Stimulated activated CD4-positive, alpha-beta T cell treated with anti-CD3 and anti-CD28 coated beads, Interleukin-4, amount 100 ng/mL, for 24 hours (primary cell): ENCODE results near the gene RIMBP2.

Experiments used
- DNase-seq: peaks from one replicate; pipeline ENCODE4 v3.0.0-alpha.2; 2020

Gene RIMBP2

DNA sequence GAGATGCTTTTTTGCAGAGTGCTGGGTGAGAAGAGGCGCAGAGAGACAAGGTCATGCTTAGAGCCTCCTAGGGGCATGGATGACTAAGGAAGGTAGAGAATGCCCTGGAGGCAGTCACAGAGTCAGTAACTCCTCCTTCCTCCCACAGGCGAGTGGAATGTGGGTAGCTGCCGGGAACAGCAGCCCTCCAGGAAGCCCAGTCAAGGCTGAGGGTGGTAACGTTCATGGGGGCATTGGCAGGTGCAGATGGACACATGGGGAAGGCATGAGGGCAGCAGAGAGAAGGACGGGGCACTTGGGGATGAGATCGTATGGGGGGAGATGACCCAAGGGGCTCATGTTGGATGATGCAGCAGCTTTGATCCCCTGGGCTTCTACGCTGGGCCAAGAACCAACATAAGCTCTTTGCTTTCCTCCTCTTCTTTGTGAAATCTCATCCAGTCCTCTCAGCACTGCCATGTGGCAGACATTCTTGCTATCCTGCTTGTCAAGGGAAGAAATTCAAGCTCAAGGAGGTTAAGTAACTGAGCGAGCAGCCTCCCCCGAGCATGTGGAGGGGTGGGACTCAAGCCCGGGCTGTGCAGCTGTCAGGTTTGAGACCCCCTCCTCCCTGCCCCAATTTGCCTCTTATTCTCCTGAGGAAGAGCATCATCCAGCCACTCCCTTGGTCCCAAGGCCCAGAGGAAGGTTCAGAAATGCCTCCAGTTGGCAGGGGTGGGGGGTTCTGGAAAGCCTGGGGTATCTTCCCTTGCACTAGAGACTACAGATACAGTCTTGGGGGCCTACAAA lies 190.5 kb downstream of the RIMBP2 start:
- no peak for DNase-seq

DNA sequence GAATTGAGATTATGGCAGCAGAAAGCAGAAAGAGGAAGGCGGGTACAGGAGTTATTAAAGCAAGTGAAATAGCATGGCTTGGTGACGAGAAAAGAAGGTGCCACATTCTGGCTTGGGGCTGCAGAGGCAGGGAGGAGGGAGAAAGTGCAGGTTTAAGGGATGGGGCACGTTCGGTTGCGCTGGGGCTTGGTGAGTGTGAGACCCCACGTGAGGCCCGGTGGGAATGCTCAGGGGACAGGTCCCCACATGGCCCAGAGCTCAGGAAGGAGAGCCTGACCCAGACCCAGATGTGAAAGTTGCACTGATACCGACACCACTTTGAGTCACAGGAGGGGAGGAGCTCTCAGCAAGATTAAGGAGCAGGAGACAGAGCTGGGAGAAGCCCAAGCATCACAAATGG lies 191.3 kb downstream of the RIMBP2 start:
- no peak for DNase-seq

DNA sequence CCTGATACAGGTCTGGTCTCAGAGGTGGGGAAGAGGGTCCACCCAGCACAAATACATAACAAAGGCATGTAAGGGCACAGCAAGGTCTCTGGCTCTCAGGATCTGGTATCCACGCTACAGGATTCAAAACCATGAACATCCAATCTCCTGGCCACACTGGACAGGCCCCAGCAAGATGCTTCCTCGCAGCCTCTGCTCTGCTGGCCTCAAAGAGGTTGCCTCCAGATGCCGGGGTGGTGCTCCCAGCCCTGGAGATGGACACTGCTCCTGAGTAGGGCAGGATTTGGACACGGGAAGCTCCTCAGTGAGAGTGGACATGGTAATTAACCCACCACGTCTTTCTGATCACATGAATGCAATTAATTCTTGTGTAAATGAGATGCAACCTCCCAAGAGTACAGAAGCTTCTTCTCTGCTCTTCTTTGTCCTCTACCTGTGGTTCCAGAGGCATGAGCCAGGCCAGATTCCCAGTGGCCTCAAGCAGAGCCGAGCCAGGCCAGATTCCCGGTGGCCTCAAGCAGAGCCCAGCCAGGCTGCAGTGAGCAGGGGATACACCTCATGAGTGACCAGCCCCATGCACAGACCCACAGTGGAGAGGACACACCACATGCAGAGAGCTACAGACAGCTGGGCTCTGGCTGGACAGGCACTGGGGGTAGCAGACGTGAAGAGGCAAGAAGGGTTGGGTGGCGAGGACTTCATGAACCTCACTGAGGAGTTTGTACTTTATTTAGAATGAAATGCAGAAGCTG lies 192.1 kb downstream of the RIMBP2 start:
- DNase-seq, result no peak

DNA sequence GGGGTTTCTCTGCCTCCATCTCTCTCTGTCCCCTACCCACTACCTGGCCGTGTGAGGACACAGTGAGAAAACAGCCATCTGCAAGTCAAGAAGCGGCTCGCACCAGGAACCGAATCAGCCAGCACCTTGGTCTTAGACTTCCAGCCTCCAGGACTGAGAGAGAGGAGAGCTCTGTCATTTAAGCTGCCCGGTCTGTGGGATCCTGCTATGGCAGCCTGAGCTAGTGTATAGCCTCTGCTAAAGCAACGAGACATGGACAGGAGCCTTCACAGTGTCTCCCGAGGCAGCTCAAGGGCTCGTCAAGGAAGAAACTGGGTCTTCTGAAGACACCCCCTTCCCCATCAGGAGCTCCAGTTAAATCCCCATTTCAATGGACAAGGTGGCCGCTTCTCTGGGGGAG lies 192.9 kb downstream of the RIMBP2 start:
- DNase-seq, result no peak

DNA sequence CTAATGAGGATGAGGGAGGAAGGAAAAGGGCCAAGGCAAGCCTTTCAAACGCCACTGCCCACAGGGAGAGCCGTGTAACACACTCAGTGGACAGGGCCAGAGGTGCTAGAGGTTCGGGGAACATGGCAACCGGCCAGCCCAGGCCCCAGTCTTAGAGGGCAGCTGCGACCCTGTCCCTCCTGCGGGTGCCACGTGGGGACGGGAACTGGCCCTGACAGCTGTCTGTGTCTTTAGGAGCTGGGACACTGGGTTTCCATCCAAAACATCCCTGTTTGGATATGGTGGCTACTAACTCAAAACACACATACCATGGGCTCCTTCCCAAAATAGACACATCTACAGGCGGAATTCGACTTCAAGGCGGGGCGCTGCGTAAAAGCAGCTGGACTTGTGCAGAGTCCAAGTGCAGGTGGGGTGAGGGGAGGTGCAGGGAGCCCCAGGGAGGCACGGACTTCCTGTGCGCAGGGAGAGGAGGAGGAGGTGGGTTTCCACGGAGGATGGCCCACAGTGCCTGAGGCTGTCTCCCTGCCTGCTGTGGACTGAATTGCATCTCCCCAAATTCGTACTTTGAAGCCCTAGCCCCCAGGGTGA lies 193.8 kb downstream of the RIMBP2 start:
- no peak for DNase-seq

DNA sequence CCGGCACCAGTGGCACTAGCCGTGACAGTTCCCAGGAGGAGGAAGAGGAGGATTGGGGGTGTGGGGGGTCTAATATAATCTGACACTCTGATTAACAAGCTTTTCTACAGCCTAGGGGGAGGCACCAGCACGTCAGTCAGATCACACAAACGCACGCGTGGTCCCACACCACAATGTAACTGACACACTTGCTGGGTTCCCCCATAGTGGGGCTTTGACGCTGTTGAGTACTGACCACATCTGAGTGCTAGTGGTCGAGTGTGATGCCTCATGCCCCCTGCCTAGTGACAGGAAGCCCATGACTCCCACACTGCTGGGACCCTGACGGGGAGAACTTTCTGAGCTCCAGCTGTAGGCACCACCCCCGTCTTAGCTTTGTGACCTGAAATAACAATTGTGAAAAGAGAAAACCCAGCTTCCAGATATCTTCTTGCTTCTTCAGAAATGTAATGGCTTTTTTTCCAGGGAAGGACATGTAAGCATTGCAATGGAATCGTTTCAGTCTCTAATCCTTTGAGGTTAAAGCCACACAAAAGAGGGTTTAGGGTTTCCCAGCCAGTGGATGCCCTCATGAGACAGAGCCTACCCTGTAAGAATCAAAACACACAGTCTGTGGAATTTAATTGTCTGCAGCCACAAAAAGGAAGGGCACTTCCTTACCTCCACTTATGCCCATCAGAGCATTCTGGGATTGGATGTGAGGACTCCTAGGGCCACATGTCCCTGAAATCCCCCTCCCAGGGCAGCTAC lies 194.5 kb downstream of the RIMBP2 start:
- no peak for DNase-seq

DNA sequence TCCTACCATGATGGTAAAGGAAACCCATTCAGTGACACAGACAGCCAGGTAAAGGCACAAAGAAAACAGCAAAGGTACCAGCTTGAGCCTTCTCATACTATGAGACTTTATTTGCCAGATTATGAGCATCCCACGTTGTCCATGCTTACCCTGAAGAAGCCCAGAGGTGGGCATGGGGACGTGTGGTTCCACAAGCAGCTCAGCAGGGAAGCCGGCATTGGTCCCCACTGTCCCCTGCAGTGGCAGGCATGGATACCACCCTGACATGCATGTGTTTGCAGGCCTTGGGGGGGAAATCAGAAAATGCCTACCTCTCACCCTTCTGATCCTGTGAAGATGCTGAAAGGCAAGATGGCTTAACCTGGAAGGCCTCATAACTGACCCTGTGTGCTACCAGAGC lies 195.3 kb downstream of the RIMBP2 start:
- no peak for DNase-seq

DNA sequence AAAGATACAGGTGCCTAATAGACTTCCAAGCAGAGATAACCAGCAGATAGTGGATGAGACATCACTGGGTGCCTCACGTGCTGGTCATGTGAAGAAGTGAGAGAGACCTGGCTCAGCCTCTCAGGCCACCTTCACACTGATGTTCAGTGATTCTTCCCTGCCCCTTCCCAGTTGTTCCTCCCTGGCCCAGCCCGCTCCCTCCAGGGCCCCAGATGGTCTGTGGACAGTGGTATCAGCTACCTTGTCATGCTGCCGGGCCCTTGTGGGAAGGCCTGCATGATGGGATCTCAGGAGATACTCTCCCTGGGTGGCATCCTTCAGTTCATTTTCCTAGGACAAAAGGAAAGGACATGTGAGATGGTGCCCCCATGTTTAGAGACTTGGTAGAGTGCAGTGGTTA lies 198.5 kb downstream of the RIMBP2 start:
- no peak for DNase-seq

DNA sequence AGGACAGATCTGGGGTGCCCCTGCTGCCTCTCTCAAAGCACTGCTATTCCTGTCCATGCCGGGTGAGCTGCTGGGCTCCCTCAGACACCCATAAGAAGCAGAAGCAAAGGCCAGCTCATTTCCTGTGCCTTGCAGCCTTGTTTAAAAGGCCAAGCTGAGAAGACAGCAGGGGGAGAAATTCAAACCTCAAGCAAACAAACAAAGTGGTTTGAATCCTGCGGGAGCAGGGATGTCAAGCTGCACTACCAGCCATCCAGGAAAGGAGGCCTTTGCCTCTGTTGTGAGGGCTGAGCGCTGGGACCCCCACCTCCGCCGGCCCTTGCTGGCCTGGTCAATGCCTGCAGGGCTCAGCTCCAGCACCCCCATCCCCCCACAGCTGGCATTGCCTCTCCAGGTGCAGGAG lies 201.9 kb downstream of the RIMBP2 start:
- no peak for DNase-seq

DNA sequence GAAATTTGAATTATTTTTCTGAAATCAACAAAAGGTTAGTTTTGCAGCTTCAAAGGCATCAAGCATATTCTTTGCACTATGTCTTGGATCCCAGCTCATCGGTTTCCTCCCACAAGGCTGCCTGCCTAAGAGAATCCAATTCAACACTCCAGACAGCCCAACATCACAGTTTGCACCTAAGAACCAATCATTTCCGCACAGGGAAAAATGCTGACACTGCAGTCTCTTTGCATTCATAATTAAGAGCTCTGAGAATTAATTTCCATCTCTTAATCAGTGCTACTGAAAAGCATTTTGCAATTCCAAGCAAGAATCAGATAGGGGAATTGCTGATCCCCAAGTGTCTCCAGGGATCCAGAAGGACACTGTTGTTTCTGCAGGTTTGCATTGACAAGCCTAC lies 202.5 kb downstream of the RIMBP2 start:
- DNase-seq, result no peak

DNA sequence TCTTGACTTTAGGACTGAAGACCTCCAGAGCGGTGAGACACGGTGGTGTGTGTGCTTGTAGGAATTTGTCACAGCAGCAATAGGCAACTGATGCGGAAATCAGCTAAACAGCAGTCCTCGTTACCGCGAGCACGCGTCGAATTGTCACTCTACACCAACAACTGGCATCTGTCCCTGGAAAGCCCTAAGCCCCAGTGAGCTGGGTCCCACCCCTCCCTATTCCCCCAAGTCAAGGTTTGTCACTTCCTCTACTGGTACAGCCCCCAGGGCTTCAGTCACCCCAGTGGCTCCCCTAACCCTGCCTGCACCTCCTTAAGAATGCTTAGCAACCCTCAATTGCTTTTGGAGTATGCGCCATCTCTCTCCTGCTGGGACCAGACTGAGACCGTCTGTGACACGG lies 204.8 kb downstream of the RIMBP2 start:
- DNase-seq, result no peak

DNA sequence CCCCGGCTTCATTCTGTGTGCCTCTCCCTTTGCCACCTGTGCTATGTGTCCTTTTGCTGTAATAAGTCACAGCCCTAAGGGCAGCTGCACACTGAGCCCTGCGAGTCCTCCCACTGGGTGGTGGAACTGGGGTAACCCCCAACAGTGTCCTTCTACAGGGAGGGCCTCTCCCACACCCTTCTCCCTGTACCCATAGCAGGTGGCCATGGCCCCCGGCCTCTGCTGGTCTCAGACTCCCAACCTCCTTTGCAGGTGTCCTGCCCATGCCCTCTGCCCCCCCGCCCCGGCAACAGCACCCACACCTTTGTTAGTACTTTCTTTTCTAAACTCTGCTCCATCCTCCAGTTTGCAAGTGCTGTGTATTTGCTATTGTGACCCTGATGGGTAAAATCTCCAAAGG lies 206.6 kb downstream of the RIMBP2 start:
- no peak for DNase-seq

DNA sequence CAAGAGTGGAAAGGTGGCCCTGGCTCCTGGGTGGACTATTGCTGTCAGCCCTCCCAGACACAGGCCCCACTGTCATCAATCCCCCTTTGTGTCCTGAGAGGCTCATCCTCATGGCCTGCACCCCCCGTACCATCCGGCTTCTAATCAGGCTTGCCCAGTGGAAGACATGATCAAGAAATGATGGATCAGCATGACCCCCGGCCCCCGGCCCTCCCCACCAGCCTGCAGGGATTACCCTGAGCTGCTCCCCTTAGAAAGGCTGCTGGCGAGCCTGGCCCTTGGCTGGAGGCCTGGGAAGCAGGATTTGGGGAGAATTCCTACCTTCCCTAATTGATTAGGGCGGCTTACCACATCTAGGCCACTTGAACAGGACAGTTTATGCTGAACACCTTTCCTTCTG lies 207.3 kb downstream of the RIMBP2 start:
- no peak for DNase-seq

DNA sequence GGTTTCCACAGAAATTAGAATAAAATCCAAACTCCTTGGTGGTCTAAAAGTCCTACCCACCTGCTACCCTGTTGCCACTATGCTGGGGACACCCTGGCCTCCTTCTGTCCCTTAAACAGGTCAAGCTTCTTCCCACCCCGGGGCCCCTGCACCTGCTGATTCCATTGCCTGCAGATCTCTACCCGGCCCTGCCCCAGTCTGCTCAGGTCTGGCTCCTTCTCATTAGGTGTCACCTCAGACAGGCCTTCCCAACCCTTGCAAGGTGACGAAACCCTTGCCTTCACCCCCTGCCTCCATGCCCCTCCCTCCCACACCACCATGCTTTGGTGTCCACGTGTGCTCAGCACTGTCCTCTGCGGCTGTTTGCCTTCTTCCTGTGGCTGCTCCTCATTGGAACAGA lies 207.8 kb downstream of the RIMBP2 start:
- no peak for DNase-seq

DNA sequence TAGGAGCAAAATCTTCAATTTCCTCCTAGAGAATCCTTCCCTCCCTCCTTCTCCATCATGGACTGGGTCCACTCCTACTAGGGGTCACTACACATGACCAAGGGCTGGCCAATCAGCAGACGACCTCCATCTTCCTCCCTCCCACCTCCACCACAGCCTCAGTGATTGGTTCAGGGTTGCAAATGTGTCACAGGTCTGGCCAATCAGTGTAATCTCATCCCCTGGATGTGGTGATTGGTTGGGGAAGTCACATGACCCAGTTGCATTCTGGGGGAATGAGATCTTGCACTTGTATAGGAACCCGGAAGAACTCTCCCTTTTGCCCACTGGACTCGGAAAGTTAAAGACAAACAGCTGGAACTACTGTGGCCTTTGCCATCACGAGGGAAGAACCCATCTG lies 209.3 kb downstream of the RIMBP2 start:
- DNase-seq, result no peak

DNA sequence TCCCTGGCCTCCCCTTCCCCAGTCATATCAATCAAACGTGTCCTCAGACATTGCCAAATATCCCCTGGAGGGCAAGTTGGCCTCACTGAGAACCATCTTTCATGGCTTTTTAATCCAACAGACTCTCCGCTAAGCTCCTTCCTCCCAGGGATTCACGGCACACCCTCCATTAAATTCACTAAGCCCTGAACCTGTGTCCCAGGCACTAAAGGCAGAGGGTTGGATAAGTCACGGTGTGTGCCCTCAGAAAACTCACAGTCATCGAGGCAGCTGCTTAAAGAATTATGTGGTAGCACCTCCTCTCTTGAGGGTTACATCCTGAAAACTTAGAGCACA lies 211.3 kb downstream of the RIMBP2 start:
- no peak for DNase-seq

DNA sequence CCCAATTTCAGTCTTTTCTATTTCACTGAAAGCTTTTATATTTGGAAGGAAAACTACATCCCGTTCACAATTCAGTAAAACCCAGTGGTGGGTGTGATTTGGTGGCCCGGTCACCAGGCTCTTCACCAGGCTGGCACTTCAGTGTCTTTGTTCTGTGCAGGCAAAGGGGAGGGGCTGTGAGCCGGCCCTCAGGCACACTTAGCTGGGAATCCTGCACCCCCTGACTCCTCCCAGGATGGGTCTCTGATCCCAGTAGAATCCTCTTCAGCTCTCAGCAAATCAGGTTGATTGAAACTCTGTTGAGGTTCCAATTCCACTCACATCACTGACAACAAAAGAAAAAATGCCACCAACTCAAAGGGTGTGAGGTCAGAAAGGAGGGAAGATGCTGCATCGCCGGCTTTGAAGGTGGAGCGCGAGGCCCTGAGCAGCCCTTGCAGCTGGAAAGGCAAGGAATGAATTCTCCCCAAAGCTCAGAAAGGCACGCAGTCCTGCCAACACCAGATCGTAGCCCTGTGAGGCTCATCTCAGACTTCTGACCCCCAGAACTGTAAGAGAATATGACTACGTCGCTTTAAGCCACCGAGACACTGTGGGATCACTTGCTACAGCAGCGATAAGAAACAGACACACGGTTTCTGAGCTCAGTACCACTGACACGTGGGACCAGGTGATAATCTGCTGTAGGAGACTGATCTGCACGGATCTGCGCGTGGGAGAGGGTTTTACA lies 211.8 kb downstream of the RIMBP2 start:
- DNase-seq, result no peak

DNA sequence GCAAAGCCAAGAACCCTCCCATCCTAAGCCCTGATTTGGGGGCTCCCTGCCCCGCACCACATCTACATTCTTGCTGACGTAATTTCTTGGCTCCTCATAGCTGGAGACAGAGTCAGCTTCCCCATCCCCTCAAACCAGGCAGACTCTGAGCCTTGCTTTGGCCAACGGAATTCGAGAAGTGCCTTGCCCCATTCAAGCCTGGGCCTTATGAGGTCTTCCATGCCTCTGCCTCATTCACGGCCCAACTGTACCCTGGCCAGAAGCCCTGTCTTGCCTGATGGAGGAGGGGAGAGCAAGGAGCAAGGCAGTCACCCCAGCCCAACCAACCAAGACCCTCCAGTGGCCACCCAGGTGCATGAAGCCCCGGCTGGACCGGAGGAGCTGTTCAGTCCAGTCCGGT lies 214.3 kb downstream of the RIMBP2 start:
- no peak for DNase-seq

DNA sequence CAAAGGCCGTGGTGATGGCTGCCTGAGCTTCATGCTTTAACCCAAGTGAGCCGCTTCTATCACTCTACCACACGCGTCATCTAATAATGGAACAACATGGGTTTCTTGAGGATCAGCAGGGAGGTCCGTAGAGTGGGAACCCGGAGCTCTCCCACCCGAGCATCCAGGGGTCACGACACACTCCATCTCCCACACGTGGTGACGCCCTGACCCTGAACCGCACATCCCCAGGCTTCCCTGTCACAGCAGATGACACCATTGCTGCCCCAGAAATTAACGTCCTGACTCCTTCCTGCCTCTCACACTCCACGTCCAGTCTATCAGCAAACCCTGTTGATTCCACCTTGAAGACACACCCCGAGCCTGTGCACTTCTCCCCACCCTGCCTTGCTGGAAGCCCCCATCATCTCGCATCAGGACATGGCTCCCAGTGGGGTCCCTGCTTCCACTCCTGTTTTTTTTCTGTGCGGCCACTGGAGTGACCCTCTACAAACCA lies 215.2 kb downstream of the RIMBP2 start:
- no peak for DNase-seq

DNA sequence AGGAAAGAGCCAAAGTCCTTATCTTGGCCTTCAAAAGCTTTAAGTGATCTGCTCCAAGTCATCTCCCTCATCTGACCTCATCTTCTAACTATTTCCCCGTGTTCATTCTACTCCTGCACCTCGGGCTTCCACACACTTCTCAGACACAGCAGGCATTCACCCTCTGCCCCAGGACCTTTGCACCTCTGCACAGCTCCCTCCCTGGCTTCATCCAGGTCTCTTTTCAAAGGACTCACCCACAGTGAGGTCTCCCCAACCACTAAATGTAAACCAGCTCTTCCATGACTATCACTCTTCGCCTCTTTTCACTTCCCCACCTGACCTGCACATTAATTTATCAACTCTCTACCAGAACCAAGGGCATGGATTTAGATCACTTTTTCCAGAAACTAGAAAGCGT lies 216.6 kb downstream of the RIMBP2 start:
- DNase-seq, result no peak

DNA sequence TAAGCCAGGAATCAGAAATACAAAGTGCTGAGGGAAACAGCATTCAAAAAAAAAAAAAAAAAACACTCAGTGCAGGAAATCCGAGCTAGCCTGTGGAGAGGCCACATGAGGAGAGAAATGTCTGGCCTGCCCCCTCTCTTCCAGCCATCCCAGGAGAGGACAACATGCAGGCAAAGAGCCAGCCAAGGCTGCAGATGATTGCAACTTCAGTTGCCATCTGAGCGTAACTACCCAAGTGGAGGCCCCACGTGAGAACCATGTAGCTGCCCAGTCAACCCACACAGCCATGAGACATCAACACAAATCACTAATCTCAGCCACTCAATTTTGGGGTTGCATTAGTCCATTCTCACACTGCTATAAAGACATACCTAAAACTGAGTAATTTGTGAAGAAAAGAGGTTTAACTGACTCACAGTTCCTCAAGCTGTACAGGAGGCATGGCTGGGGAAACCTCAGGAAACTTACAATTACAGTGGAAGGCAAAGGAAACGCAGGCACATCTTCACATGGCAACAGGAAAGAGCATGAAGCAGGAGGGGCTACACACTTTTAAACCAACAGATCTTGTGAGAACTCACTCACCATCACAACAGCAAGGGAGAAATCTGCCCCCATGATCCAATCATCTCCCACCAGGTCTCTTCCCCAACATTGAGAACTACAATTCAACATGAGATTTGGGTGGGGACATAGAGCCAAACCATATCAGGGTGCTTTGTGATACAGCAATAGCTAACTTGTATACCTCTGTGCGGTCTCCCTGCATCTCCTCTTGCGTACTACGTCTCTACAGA lies 217.3 kb downstream of the RIMBP2 start:
- DNase-seq, result no peak

DNA sequence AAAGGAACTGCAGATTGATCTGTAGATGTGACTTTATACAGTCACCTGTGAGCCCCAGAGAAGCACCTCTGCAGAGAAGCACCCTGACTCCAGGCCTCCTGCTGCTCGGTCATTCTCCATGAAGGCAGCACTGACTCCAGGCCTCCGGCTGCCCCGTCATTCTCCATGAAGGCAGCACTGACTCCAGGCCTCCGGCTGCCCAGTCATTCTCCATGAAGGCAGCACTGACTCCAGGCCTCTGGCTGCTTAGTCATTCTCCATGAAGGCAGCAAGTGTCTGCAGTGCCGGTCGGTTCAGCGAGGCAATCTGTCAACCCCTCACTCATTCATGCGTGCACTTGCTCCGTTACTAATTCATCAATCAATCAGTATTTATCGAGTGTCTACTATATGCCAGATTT lies 218.1 kb downstream of the RIMBP2 start:
- no peak for DNase-seq
